Measurements from ENCODE around the gene BAHCC1. TPM values are rescaled to one million over a fixed set of nuclear protein-coding genes. Genes with fewer than 3 reads are reported as not detected.

The BAHCC1 gene
- total and polyA plus RNA-seq, 10 of the 15 experiments (the other 5 are each of a cell fraction or from before 2014, with no cell fraction given) = 0.03 to 0.14 (median 0.11) TPM; not detected in 6

- RAD21 ChIA-PET (ENCODE audit: unreplicated experiment) = no interaction called here
- DNase-seq (ENCODE audit: low read depth, low spot score) (no peak), FAIRE-seq (no peak), ATAC-seq (no peak)
- SMC1A ChIA-PET (ENCODE audit: uncharacterized antibody, unreplicated experiment) = no interaction called here
- H3K27me3 ChIP-seq (replicated peaks in 1 of 2; ENCODE audit: control insufficient read depth in 2 of 2, insufficient read depth in 2 of 2, low read length in 1 of 2) = peaks cover 2 to 3% of the 10 kb centered on the region in 2 experiments; a peak in 2 of 4 replicates
- H3K27ac ChIP-seq (ENCODE audit: control insufficient read depth, insufficient read depth) = no peak overlapping the region
- H3K4me3 ChIP-seq = no peak overlapping the region
- H3K79me2 ChIP-seq (ENCODE audit: control insufficient read depth, insufficient read depth, low read length) = no peaks in the 10 kb centered on the region
- H3K9me3 ChIP-seq (replicated peaks; ENCODE audit: control insufficient read depth, insufficient read depth, low read length) = no peaks in the 10 kb centered on the region
- no peak overlapping the region for H3K4me2 ChIP-seq (ENCODE audit: control insufficient read depth, insufficient read depth)
- H4K20me1 ChIP-seq (ENCODE audit: control insufficient read depth, insufficient read depth) = no peaks in the 10 kb centered on the region
- TF ChIP-seq TBL1XR1 (IDR thresholded peaks at IDR 0.05; ENCODE audit: low read depth, low read length) (no peak), GABPA (IDR thresholded peaks at IDR 0.05; ENCODE audit: low read depth) (no peak), ZSCAN29 (IDR thresholded peaks at IDR 0.05) (no peak), MLLT1 (IDR thresholded peaks at IDR 0.05) (no peak), BHLHE40 (IDR thresholded peaks at IDR 0.05; ENCODE audit: borderline replicate concordance in 1 of 2, low read depth in 2 of 2, low read length in 1 of 2) (no peak), HDAC2 (IDR thresholded peaks at IDR 0.05) (no peak), SMAD5 (IDR thresholded peaks at IDR 0.05; ENCODE audit: low read depth) (no peak), E4F1 (IDR thresholded peaks at IDR 0.05; ENCODE audit: borderline replicate concordance, partially characterized antibody) (no peak), MYC (IDR thresholded peaks at IDR 0.05; ENCODE audit: insufficient read depth, insufficient read length, insufficient replicate concordance, low read length, severe bottlenecking) (no peak)
- POLR2A ChIA-PET = interaction anchor here (0.5 kb wide), 1 partner anchor 168 kb away, joined by 3 read pairs; no protein-coding TSS in a partner anchor
- no peaks in the 10 kb centered on the region for H3K4me1 ChIP-seq (ENCODE audit: control insufficient read depth, insufficient read depth, low read length)
- no peak overlapping the region for H2AFZ ChIP-seq (ENCODE audit: control insufficient read depth, low read depth, low read length)
- in situ Hi-C loops (cut with MboI) (loop anchor here (5.0 to 25.0 kb wide), 2 partner anchors 220 to 340 kb away; no protein-coding TSS in a partner anchor), intact Hi-C loops (cut with micrococcal nuclease; ENCODE audit: unreplicated experiment) (no loop called here)
- no peaks in the 10 kb centered on the region for H3K36me3 ChIP-seq (ENCODE audit: control insufficient read depth in 2 of 2, insufficient read depth in 2 of 2, low read length in 1 of 2)
- CTCF ChIA-PET = no interaction called here
- WGBS (ENCODE audit: insufficient coverage, insufficient replicate concordance, low lambda C conversion rate, missing lambda C conversion rate) = 8% methylated on average over 6 of the region's 7 CpGs
- H3K9ac ChIP-seq (ENCODE audit: control insufficient read depth, insufficient read depth, low read length) = no peak overlapping the region
- no TSS peak for BruUV-seq (replicated peaks)
Observed at GRCh38 chr17:81477173-81477572, 81.9 kb downstream of the BAHCC1 start.
